ENCODE data around the gene EXD3. TPM values are rescaled to one million over a fixed set of nuclear protein-coding genes. Genes with fewer than 3 reads are reported as not detected.

The EXD3 gene
- total and polyA plus RNA-seq, 9 of the 15 experiments (the other 6 are each of a cell fraction or from before 2014, with no cell fraction given) = 0.29 to 12.5 (median 3.9) TPM

- Histone ChIP-seq H3K9me1 (ENCODE audit: control insufficient read depth, insufficient read depth, low read length) (no peaks in the 10 kb centered on the region), H3K4me3 (no peak overlapping the region), H4K20me1 (replicated peaks; ENCODE audit: control insufficient read depth, insufficient read depth, low read length) (no peaks in the 10 kb centered on the region), H3K27me3 (ENCODE audit: control insufficient read depth in 2 of 2, insufficient read depth in 2 of 2, low read length in 2 of 2) (peaks cover 0 to 9% of the 10 kb centered on the region in 2 experiments; a peak in 1 of 5 replicates), H3K27ac (ENCODE audit: extremely low read depth, low read depth, low read length) (no peak overlapping the region), H3K4me2 (ENCODE audit: insufficient read depth, low read length) (no peak overlapping the region), H3K9me3 (replicated peaks; ENCODE audit: control insufficient read depth, insufficient read depth, low read depth, low read length) (peaks cover 9% of the 10 kb centered on the region), H3K9ac (ENCODE audit: insufficient read depth in 1 of 2, low read depth in 2 of 2, low read length in 2 of 2) (no peak overlapping the region), H2AFZ (ENCODE audit: low read depth, low read length) (no peak overlapping the region), H3K4me1 (replicated peaks in 1 of 2; ENCODE audit: control insufficient read depth in 2 of 2, insufficient read depth in 2 of 2, low read length in 2 of 2) (peaks cover 0 to 4% of the 10 kb centered on the region in 2 experiments; a peak in 2 of 5 replicates), H3K79me2 (ENCODE audit: control insufficient read depth, insufficient read depth, low read length) (no peaks in the 10 kb centered on the region), H3K36me3 (ENCODE audit: control insufficient read depth, insufficient read depth, low read length) (no peaks in the 10 kb centered on the region)
- DNase-seq (ENCODE audit: extremely low read depth in 1 of 4, low spot score in 3 of 4) (no peak), FAIRE-seq (no peak), ATAC-seq (no peak)
- TF ChIP-seq ETV1 (tag; conservative IDR thresholded peaks at IDR 0.05; ENCODE audit: low read depth) = no peak
- no peak for TF ChIP-seq MLX (CRISPR knock-in tag; conservative IDR thresholded peaks at IDR 0.05)
- no peak for TF ChIP-seq ETV6 (IDR thresholded peaks at IDR 0.05; ENCODE audit: borderline replicate concordance in 1 of 2, low read depth in 2 of 2, low read length in 1 of 2)
- TF ChIP-seq ETV6 (CRISPR knock-in tag; IDR thresholded peaks at IDR 0.05; ENCODE audit: borderline replicate concordance) = no peak
- TF ChIP-seq XRCC3 (IDR thresholded peaks at IDR 0.05) = no peak
- TF ChIP-seq SIX5 (IDR thresholded peaks at IDR 0.05; ENCODE audit: borderline replicate concordance in 1 of 2, insufficient read depth in 1 of 2, low read depth in 1 of 2, low read length in 2 of 2) = no peak
- no peak for TF ChIP-seq SNRNP70 (optimal IDR thresholded peaks at IDR 0.05; ENCODE audit: low read depth, low read length)
- no peak for TF ChIP-seq HDAC1 (IDR thresholded peaks at IDR 0.05)
- CTCF ChIA-PET (ENCODE audit: low intra/inter-chr PET ratio) = no interaction called here
- BruUV-seq (replicated peaks) = no TSS peak
- in situ Hi-C loops (cut with MboI) = no loop called here
- intact Hi-C loops (cut with micrococcal nuclease) = no loop called here
- POLR2A ChIA-PET = no interaction called here
- WGBS (ENCODE audit: insufficient coverage, low coverage, missing lambda C conversion rate) = no CpG with 5 or more reads among the region's 5 CpGs
Observed at GRCh38 chr9:137359850-137360249, 63.1 kb downstream of the EXD3 start.
